Loucy (cell line): Measurements from ENCODE around the gene TBCB.

Experiments
- H2AFZ ChIP-seq: fragments of 200-600 bp; sonication (generic); 2 replicates; pipeline ENCODE4 v1.6.0; 2016; ENCODE audit warnings: antibody characterized with exemption, mild to moderate bottlenecking, low read length, moderate library complexity
- H3F3A ChIP-seq: fragments of 200-600 bp; 2 replicates; pipeline ENCODE4 v1.6.0; 2016; ENCODE audit warnings: antibody characterized with exemption, low read depth, mild to moderate bottlenecking
- H3K27me3 ChIP-seq: fragments of 200-600 bp; sonication (generic); 2 replicates; pipeline ENCODE4 v1.6.1; 2014; ENCODE audit warnings: low read length, mild to moderate bottlenecking; ENCODE audit not compliant: insufficient read depth, poor library complexity, severe bottlenecking
- H3K36me3 ChIP-seq: fragments of 200-600 bp; sonication (generic); 2 replicates; pipeline ENCODE4 v1.6.1; 2016; ENCODE audit warnings: low read length; ENCODE audit not compliant: insufficient read depth
- H3K4me1 ChIP-seq: fragments of 200-600 bp; sonication (generic); 2 replicates; pipeline ENCODE4 v1.5.1; 2014; ENCODE audit warnings: low read length, mild to moderate bottlenecking; ENCODE audit not compliant: insufficient read depth, poor library complexity, severe bottlenecking
- H3K4me2 ChIP-seq: fragments of 200-600 bp; sonication (generic); 2 replicates; pipeline ENCODE4 v1.6.0; 2014; ENCODE audit warnings: antibody characterized with exemption, low read length, low read depth, mild to moderate bottlenecking; ENCODE audit not compliant: poor library complexity, severe bottlenecking
- H3K4me3 ChIP-seq: fragments of 200-600 bp; sonication (generic); 2 replicates; pipeline ENCODE4 v1.5.1; 2014; ENCODE audit warnings: low read length, mild to moderate bottlenecking, mixed read lengths; ENCODE audit not compliant: poor library complexity, severe bottlenecking
- H3K79me2 ChIP-seq: fragments of 200-600 bp; sonication (generic); 2 replicates; pipeline ENCODE4 v1.6.1; 2014; ENCODE audit warnings: low read length; ENCODE audit not compliant: insufficient read depth
- H3K9ac ChIP-seq: fragments of 200-600 bp; sonication (generic); 2 replicates; pipeline ENCODE4 v1.6.0; 2014; ENCODE audit warnings: mild to moderate bottlenecking, low read depth, low read length, moderate library complexity; ENCODE audit not compliant: poor library complexity, severe bottlenecking
- H3K9me2 ChIP-seq: fragments of 200-600 bp; sonication (generic); replicated peaks from 2 replicates; pipeline ENCODE4 v1.6.1; 2016; ENCODE audit warnings: low read depth, low read length, mixed read lengths
- H3K9me3 ChIP-seq: fragments of 200-600 bp; sonication (generic); 2 replicates; pipeline ENCODE4 v1.6.1; 2014; ENCODE audit warnings: mild to moderate bottlenecking, antibody characterized with exemption, low read length, low read depth; ENCODE audit not compliant: insufficient read depth
- H4K20me1 ChIP-seq: fragments of 200-600 bp; sonication (generic); 2 replicates; pipeline ENCODE4 v1.6.0; 2014; ENCODE audit warnings: antibody characterized with exemption, low read length, mild to moderate bottlenecking; ENCODE audit not compliant: insufficient read depth, poor library complexity, severe bottlenecking
- EZH2phosphoT487 ChIP-seq: fragments of 200-600 bp; IDR thresholded peaks from 2 replicates; pipeline ENCODE4 v1.6.1; 2018; ENCODE audit warnings: antibody characterized with exemption, mild to moderate bottlenecking, moderate library complexity, borderline replicate concordance
- TF ChIP-seq, protein P1 (sequence below): fragments of 200-600 bp; sonication (generic); conservative IDR thresholded peaks from 2 replicates; pipeline ENCODE4 v1.5.1; 2014; ENCODE audit warnings: mild to moderate bottlenecking, antibody characterized with exemption, low read length

Gene TBCB

DNA sequence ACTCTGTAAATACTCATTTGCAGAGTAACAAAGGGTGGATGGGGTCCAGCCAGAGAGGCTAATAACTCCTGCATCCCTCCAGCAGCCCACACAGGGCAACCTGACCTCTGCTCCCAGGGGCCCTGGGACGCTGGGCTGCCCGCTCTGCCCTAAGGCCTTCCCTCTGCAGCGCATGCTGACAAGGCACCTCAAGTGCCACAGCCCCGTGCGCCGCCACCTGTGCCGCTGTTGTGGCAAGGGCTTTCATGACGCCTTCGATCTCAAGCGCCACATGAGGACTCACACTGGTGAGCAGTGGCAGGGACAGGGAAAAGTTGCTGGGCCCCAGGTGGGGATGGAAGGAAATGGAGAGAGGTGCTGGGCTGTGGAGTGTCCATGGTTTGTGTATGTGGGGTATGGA lies 2.6 kb upstream of the TBCB start:
- peaks cover 16% of the 10 kb centered on the region for H3K4me1 ChIP-seq
- no peaks in the 10 kb centered on the region for H3K36me3 ChIP-seq
- no peak overlapping the region for H3K4me2 ChIP-seq
- H3F3A ChIP-seq = no peaks in the 10 kb centered on the region
- no peak overlapping the region for H3K9ac ChIP-seq
- H3K4me3 ChIP-seq = peak overlapping the region; percentile 90
- no peaks in the 10 kb centered on the region for H3K9me3 ChIP-seq
- peaks cover 36% of the 10 kb centered on the region for H3K79me2 ChIP-seq
- TF ChIP-seq, protein P1, sequence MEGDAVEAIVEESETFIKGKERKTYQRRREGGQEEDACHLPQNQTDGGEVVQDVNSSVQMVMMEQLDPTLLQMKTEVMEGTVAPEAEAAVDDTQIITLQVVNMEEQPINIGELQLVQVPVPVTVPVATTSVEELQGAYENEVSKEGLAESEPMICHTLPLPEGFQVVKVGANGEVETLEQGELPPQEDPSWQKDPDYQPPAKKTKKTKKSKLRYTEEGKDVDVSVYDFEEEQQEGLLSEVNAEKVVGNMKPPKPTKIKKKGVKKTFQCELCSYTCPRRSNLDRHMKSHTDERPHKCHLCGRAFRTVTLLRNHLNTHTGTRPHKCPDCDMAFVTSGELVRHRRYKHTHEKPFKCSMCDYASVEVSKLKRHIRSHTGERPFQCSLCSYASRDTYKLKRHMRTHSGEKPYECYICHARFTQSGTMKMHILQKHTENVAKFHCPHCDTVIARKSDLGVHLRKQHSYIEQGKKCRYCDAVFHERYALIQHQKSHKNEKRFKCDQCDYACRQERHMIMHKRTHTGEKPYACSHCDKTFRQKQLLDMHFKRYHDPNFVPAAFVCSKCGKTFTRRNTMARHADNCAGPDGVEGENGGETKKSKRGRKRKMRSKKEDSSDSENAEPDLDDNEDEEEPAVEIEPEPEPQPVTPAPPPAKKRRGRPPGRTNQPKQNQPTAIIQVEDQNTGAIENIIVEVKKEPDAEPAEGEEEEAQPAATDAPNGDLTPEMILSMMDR = no peak
- no peak for TF ChIP-seq EZH2phosphoT487
- no peaks in the 10 kb centered on the region for H3K27me3 ChIP-seq
- no peaks in the 10 kb centered on the region for H3K9me2 ChIP-seq
- no peak overlapping the region for H2AFZ ChIP-seq
- H4K20me1 ChIP-seq = peaks cover 11% of the 10 kb centered on the region

DNA sequence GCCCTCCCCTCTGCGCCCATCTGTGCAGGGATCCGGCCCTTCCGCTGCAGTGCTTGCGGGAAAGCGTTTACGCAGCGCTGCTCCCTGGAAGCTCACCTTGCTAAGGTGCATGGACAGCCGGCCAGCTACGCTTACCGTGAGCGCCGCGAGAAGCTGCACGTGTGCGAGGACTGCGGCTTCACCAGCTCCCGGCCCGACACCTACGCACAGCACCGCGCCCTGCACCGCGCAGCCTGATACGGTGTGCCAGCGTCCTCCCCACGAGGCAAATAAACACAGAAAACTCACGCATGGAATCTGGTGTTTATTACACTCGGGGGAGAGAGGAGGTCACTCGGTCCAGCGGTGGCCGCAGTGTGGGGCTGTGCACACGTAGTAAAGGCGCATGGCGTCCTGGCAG lies 1.8 kb upstream of the TBCB start:
- H3K4me1 ChIP-seq = peaks cover 16% of the 10 kb centered on the region
- no peaks in the 10 kb centered on the region for H3K9me2 ChIP-seq
- H2AFZ ChIP-seq = no peak overlapping the region
- H3K4me2 ChIP-seq = peak overlapping the region; percentile 97
- H3K9me3 ChIP-seq = no peaks in the 10 kb centered on the region
- no peaks in the 10 kb centered on the region for H3F3A ChIP-seq
- H3K36me3 ChIP-seq = no peaks in the 10 kb centered on the region
- peaks cover 40% of the 10 kb centered on the region for H3K79me2 ChIP-seq
- no peaks in the 10 kb centered on the region for H3K27me3 ChIP-seq
- H4K20me1 ChIP-seq = peaks cover 11% of the 10 kb centered on the region
- no peak for TF ChIP-seq EZH2phosphoT487
- TF ChIP-seq, protein P1 = no peak
- peak overlapping the region; percentile 88 for H3K9ac ChIP-seq
- peak overlapping the region; percentile 90 for H3K4me3 ChIP-seq

GRCh38 chr19:36113894-36114720 lies 1.2 kb upstream of the TBCB start:
- H4K20me1 ChIP-seq = peaks cover 11% of the 10 kb centered on the region
- peaks cover 16% of the 10 kb centered on the region for H3K4me1 ChIP-seq
- TF ChIP-seq EZH2phosphoT487 = no peak
- TF ChIP-seq, protein P1 = no peak
- no peaks in the 10 kb centered on the region for H3F3A ChIP-seq
- no peaks in the 10 kb centered on the region for H3K9me2 ChIP-seq
- H3K4me2 ChIP-seq = peak overlapping the region; percentile 97
- H3K9me3 ChIP-seq = no peaks in the 10 kb centered on the region
- peak overlapping the region; percentile 90 for H3K4me3 ChIP-seq
- H2AFZ ChIP-seq = peak overlapping the region; percentile 94
- H3K36me3 ChIP-seq = no peaks in the 10 kb centered on the region
- peaks cover 40% of the 10 kb centered on the region for H3K79me2 ChIP-seq
- no peaks in the 10 kb centered on the region for H3K27me3 ChIP-seq
- H3K9ac ChIP-seq = peak overlapping the region; percentile 88
